CD4-positive, alpha-beta T cell treated with Interleukin-1 beta for 1 hour (primary cell): ENCODE measurements around the gene CETP.
A peak's percentile ranks its signal among the peaks of the same experiment; 100 is the strongest.

Experiments
- DNase-seq, 2 donors: peaks; one replicate each; pipeline ENCODE4 v3.0.0-alpha.2; 2020 to 2022

Gene CETP

GRCh38 chr16:57024894-57025680, 63.3 kb downstream of the CETP start:
- DNase-seq = no peak

DNA sequence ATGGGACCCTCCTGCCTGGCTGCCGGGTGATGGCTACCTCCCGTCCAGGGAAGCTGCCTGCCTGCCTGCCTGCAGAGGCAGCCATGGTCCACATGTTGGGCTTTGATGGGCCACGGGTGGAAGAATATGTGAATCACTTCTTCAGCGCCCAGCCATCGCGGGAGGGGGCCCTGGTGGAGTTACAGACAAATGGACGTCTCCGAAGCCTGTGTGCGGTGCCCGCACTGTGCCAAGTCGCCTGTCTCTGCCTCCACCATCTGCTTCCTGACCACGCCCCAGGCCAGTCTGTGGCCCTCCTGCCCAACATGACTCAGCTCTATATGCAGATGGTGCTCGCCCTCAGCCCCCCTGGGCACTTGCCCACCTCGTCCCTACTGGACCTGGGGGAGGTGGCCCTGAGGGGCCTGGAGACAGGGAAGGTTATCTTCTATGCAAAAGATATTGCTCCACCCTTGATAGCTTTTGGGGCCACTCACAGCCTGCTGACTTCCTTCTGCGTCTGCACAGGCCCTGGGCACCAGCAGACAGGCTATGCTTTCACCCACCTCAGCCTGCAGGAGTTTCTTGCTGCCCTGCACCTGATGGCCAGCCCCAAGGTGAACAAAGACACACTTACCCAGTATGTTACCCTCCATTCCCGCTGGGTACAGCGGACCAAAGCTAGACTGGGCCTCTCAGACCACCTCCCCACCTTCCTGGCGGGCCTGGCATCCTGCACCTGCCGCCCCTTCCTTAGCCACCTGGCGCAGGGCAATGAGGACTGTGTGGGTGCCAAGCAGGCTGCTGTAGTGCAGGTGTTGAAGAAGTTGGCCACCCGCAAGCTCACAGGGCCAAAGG, 64.4 kb downstream of the CETP start:
- no peak for DNase-seq

GRCh38 chr16:57026778-57027062, 65.0 kb downstream of the CETP start:
- DNase-seq = no peak

GRCh38 chr16:57027067-57027466, 65.3 kb downstream of the CETP start:
- DNase-seq = no peak

- no peak for DNase-seq
Observed at GRCh38 chr16:57028086-57028485, 66.3 kb downstream of the CETP start.

- DNase-seq = peak in 1 of 2 donors; percentile 32
Observed at GRCh38 chr16:57029161-57030160, 67.7 kb downstream of the CETP start.

- no peak for DNase-seq
Observed at GRCh38 chr16:57030346-57030902, 68.7 kb downstream of the CETP start.

DNA sequence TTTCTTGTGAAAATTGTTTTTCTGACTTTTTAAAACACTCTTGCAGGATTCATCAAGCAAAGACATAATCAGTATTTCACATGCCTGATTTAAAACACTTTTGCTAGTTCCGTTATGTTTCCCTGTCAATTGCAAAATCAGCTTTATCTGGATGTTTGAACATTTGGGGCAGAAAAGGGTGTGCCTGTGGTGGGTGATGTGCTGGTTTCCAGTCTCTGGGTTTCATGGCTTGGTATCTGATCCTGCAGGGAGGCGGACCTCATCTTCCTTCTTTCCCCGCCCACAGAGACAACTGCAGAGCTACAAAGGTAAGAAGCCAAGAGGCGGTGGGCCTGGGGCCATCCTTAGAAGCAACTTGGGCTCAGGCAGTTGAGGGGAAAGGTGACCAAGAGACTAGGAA, 69.4 kb downstream of the CETP start:
- DNase-seq = no peak

DNA sequence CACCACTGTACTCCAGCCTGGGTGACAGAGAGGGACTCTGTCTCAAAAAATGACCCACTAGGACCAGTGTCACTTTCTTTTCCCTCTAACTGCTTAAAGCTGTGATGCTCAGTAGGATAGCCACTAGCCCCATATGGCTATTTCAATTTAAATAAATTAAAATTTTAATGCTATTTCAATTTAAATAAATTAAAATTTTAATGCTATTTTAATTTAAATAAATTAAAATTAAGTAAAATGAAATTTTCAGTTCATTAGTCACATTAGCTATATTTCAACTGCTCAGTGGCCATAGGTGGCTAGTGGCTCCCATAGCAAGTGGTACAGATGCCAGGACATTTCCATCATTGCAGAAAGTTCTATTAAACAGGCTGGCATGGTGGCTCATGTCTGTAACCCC, 70.6 kb downstream of the CETP start:
- DNase-seq = no peak

GRCh38 chr16:57032931-57033330, 71.2 kb downstream of the CETP start:
- no peak for DNase-seq
